HG03469 (cell line): ENCODE data around the gene TAX1BP1.
"Not testable (repeated sequence)": the region's sequence is repeated elsewhere in the genome, so short reads cannot be mapped to it uniquely, and the experiment has no call there.

Experiments used
- ATAC-seq: cut with Tn5 transposase; IDR thresholded peaks from one replicate; pipeline ENCODE4 v1.9.1; 2021; ENCODE audit warnings: mild to moderate bottlenecking, moderate library complexity, moderate number of reproducible peaks; ENCODE audit not compliant: unreplicated experiment

The TAX1BP1 gene

DNA sequence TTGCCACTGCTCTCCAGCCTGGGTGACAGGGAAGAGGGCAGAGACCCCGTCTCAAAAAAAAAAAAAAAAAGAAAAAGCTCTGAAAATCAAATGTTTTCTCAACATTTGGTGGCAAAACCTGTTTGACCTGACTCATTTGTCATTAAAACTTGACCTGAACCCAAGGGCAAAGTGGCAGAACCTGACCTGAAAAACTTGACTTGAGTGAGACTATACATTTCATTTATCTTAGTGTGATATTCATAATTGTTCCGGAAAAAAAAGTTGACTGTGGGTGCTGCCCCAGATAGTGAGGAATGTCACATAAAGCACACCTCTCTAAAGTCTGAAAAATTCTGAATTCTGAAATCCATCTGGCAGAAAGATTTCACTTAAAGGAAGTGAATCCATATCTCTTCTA is 2.3 kb upstream of the TAX1BP1 start:
- no peak for ATAC-seq

- peak; percentile 22 for ATAC-seq
Observed at GRCh38 chr7:27739301-27739908, 557 bp upstream of the TAX1BP1 start.

DNA sequence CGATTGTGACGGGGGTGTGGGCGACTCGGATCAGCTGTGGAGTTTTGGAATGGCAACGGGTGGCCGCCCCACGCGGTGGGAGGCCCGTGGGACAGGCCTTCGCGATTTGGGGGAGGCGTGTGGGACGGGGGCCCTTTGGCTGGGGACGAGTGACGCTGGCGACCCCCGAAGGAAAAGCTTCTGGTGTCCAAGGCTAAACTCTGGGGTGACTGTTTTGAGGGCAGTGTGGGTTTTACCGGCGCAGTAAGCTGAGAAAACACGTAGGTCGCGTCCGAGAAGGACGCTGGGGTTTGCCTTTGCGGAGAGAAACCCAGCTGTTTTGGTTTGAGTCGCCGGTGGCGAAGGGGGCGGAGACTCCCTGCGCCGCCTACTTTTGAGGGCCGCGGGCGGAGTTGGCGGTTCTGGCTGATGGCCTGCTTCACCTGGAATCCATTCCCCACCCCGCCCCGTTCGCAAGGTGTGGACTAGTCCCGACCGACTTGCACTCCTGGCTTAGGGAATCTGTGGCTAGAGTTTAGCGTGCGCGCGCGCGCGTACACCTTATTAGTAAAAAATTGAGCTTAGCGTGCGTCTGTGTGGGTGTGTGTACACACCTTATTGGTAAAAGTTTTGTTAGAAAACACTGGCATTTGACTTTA is 606 bp downstream of the TAX1BP1 start:
- ATAC-seq: peak; percentile 52

DNA sequence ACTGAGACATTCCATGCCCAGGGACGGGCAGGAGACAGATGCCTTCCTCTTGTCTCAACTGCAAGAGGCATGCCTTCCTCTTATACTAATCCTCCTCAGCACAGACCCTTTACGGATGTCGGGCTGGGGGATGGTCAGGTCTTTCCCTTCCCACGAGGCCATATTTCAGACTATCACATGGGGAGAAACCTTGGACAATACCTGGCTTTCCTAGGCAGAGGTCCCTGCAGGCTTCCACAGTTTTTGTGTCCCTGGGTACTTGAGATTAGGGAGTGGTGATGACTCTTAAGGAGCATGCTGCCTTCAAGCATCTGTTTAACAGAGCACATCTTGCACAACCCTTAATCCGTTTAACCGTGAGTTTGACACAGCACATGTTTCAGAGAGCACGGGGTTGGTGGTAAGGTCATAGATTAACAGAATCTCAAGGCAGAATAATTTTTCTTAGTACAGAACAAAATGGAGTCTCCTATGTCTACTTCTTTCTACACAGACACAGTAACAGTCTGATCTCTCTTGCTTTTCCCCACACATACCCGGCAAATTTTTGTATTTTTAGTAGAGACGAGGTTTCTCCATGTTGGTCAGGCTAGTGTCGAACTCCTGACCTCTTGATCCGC is 2.2 kb downstream of the TAX1BP1 start:
- ATAC-seq: not testable (repeated sequence)

GRCh38 chr7:27745064-27745583 is 5.2 kb downstream of the TAX1BP1 start:
- no peak for ATAC-seq

GRCh38 chr7:27746486-27746885 is 6.5 kb downstream of the TAX1BP1 start:
- no peak for ATAC-seq

DNA sequence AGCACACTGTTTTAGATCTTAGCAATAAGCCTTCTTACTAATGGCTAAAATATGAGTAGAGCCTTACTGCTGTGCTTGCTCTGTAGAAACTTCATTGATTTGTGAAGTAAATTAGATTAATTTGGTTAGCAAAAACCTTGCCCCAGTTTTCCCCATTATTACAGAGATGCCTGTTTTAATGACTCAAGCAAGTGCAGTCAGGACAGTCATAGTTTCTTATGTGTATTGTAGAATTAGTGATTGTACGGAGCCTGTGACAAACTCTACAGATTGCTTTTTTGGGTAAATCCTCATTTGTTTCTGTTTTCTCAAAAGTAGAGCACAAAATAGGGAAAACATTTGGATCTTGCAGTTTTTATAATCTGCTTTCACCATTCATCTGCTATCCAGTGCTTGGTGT is 7.0 kb downstream of the TAX1BP1 start:
- no peak for ATAC-seq

DNA sequence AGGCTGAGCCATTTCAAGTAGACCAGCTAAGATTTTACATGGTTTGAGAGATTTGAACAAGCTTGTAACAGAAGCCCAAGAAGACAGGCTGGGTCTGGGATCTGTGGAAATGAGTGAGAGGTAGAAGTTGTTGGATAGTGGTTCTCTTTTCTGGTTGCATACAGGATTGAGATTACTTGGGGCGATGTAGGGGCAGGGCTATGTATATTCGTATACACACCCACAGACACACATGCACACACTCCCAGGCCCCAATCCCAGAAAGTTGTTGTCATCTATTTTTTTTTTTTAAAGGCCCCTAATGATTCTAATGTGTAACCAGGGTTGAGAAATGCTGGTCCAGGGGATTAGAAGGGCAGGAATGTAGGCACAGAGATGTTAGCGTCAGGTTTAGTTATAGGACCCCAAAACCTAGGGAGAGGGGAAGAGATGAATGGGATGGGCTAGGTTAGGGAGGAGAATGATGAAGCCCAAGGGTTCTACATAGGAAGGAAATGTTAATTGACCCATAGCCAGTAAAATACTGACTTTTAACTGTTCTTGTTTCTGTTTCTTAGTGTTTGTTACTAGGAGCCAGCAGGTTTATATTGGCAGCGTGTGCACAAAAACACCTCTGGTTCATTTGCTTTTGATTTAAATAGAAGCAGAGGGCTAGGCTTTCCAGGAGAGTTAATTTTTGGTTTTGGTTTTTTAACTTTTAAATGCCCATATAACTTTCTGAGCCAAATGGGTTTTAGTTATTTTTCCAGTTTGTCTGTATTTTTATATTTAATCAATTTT is 7.8 kb downstream of the TAX1BP1 start:
- no peak for ATAC-seq

GRCh38 chr7:27750316-27750715 is 10.4 kb downstream of the TAX1BP1 start:
- no peak for ATAC-seq

DNA sequence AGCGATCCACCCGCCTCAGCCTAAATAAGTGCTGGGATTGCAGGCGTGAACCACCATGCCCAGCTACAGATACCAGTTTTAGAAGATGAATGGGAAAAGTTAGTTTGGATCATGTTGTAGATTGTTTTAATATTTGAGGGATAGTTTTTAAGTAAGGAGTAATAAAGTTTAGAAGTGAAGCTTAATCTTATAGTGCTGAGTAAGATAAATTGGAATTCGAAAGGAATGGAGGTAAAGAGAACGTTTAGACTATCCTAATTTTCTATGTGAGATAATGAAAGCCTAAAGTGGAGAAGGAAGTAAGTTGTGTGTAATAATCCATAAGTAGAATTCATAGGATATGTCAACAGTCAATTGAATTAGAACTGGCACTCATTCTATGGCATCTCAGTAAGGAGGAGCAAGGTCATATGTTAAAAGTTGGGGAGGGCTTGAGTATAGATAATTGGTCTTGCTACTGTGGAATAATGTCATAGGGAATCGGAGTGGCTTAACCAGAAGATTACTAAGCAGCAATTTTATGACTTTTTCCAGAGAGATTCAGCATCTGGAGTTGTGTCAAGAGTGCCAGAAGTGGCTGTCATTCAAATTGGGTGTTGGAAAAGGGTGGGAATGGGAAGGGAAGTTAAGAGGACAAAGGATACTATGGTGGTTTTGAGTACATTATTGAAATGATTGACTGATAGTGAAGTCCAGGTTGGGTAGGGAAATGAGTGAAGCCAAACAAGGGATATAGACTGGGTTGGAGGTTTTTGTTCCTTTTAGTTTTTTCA is 12.1 kb downstream of the TAX1BP1 start:
- no peak for ATAC-seq

DNA sequence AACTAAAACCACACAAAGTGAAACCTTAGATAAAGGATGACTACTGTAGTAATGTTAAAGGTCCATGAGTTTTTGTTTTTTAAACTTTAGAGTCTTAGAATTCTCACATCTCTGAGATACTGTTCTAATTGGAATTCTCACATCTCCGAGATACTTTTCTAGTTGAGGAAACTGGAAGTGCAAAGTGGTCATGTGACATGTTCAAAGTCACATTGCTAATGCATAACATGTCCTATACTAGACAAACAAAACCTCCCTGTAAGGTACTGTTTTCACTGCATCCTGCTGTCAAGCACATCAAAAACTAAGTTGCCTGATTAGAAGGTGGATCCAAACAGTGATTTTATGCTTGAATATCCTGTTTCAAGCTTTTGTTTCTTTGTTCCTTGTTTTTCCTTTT is 13.9 kb downstream of the TAX1BP1 start:
- no peak for ATAC-seq

- no peak for ATAC-seq
Observed at GRCh38 chr7:27756298-27756697, 16.3 kb downstream of the TAX1BP1 start.

DNA sequence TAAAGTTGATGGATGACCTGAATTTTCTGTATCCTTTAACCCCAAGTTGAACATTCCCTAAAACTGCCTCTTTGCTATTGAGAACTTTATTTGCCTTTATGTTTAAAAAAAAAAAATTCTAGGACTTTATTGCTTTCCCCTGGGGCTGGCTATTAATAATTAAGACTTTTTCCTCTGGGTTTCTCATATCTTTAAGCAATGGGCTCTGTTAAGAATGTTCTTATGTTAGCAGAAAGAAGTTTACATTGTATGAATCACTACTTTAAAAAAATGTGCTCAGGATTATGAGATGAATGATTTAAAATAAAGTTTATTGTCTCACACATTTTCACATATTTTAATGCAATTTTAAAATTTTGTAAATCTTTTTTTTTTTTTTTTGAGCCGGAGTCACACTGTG is 19.5 kb downstream of the TAX1BP1 start:
- no peak for ATAC-seq

DNA sequence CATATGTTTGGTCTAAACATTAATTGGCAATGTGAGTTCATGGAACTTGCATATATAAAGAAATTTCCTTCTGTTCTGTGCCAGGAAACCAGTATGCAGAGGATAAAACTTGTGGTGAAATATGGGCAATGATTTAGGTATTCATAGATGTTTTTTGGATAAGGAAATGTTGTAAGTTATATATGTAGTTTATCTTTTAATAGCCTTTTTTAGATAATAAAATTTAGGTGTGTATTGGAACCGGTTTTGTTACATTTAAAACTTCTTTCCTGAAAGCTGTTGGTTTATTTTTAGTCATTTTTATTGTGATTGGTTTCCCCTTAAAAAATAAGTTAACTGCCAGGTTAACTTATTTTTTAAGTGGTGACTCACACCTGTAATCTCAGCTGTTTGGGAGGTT is 22.1 kb downstream of the TAX1BP1 start:
- no peak for ATAC-seq

GRCh38 chr7:27763983-27764508 is 24.1 kb downstream of the TAX1BP1 start:
- ATAC-seq: no peak

DNA sequence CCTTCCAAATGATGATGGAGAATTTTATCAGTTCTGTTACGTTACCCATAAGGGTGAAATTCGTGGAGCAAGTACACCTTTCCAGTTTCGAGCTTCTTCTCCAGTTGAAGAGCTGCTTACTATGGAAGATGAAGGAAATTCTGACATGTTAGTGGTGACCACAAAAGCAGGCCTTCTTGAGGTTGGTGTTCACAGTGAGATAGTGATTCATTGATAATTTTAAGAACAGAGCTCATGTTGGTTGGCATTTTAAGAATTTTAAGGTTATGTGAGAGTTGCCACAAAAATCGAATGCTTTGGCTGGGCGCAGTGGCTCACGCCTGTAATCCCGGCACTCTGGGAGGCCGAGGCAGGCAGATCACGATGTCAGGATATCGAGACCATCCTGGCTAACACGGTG is 25.9 kb downstream of the TAX1BP1 start:
- no peak for ATAC-seq

- ATAC-seq: no peak
Observed at GRCh38 chr7:27767374-27767773, 27.4 kb downstream of the TAX1BP1 start.

GRCh38 chr7:27771111-27771510 is 31.1 kb downstream of the TAX1BP1 start:
- ATAC-seq: no peak

- ATAC-seq: no peak
Observed at GRCh38 chr7:27774717-27775328, 34.9 kb downstream of the TAX1BP1 start.

DNA sequence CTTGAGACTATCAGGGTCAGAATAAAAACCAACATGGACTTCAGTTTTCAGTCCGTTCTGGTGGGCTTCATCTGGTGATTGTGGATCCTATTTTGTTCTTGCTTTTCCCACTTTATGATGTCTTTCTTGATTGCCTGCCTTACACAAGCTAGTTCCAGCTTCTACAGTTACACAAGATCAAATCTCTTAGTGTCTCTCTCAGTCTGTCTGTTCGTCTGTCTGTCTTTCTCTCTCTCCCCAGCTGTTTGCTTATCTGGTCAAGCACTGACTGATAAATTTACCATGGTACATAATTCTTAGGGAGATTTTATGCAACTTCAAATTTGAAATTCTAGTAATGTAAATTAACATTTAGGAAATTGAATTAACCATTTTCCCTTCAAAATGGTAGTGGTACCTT is 35.8 kb downstream of the TAX1BP1 start:
- ATAC-seq: no peak
